GM18507 (cell line): ENCODE data around the gene SH3BP5.
"Not testable (repeated sequence)": the region's sequence is repeated elsewhere in the genome, so short reads cannot be mapped to it uniquely, and the experiment has no call there.

Experiments used
- DNase-seq: peaks from one replicate; pipeline ENCODE4 v3.0.0; 2011; ENCODE audit warnings: low read depth; ENCODE audit not compliant: insufficient read length; ENCODE audit errors: extremely low spot score
- FAIRE-seq: peaks from 2 replicates; lab custom pipeline; 2011; peaks lifted over from hg19 to GRCh38; lab: Jason Lieb, UNC

Gene SH3BP5

GRCh38 chr3:15349438-15349837 is 17.1 kb upstream of the SH3BP5 start:
- not testable (repeated sequence) for FAIRE-seq

GRCh38 chr3:15348246-15348645 is 15.9 kb upstream of the SH3BP5 start:
- DNase-seq (no peak), FAIRE-seq (no peak)

More at GRCh38 chr3:15349438-15349837, 17.1 kb upstream of the SH3BP5 start:
- not testable (repeated sequence) for DNase-seq

GRCh38 chr3:15347737-15348110 is 15.3 kb upstream of the SH3BP5 start:
- DNase-seq (no peak), FAIRE-seq (no peak)

GRCh38 chr3:15347063-15347736 is 14.8 kb upstream of the SH3BP5 start:
- FAIRE-seq (peak; percentile 39), DNase-seq (no peak)

GRCh38 chr3:15346516-15346915 is 14.1 kb upstream of the SH3BP5 start:
- FAIRE-seq (no peak), DNase-seq (no peak)

- FAIRE-seq (peak; percentile 87), DNase-seq (no peak)
Observed at GRCh38 chr3:15345608-15346137, 13.3 kb upstream of the SH3BP5 start.

- DNase-seq (no peak), FAIRE-seq (no peak)
Observed at GRCh38 chr3:15345066-15345607, 12.8 kb upstream of the SH3BP5 start.

- FAIRE-seq = no peak
- no peak for DNase-seq
Observed at GRCh38 chr3:15342945-15343344, 10.6 kb upstream of the SH3BP5 start.

GRCh38 chr3:15342246-15342645 is 9.9 kb upstream of the SH3BP5 start:
- no peak for DNase-seq
- no peak for FAIRE-seq

- FAIRE-seq = no peak
- DNase-seq = no peak
Observed at GRCh38 chr3:15341030-15341726, 8.8 kb upstream of the SH3BP5 start.

GRCh38 chr3:15339786-15340215 is 7.4 kb upstream of the SH3BP5 start:
- DNase-seq = no peak
- FAIRE-seq = no peak

GRCh38 chr3:15339001-15339400 is 6.6 kb upstream of the SH3BP5 start:
- no peak for DNase-seq
- no peak for FAIRE-seq

- DNase-seq (no peak), FAIRE-seq (no peak)
Observed at GRCh38 chr3:15337963-15338362, 5.6 kb upstream of the SH3BP5 start.

- FAIRE-seq (no peak), DNase-seq (no peak)
Observed at GRCh38 chr3:15336057-15336456, 3.7 kb upstream of the SH3BP5 start.

- DNase-seq (no peak), FAIRE-seq (no peak)
Observed at GRCh38 chr3:15333956-15334263, 1.5 kb upstream of the SH3BP5 start.

- FAIRE-seq (no peak), DNase-seq (no peak)
Observed at GRCh38 chr3:15333099-15333955, 941 bp upstream of the SH3BP5 start.

GRCh38 chr3:15331606-15332404 is 581 bp downstream of the SH3BP5 start:
- FAIRE-seq (no peak), DNase-seq (no peak)

- DNase-seq (no peak), FAIRE-seq (no peak)
Observed at GRCh38 chr3:15331072-15331605, 1.2 kb downstream of the SH3BP5 start.

- FAIRE-seq = no peak
- no peak for DNase-seq
Observed at GRCh38 chr3:15330031-15330596, 2.3 kb downstream of the SH3BP5 start.
